ENCODE measurements around the gene ATP6V0B. TPM values are rescaled to one million over a fixed set of nuclear protein-coding genes. Genes with fewer than 3 reads are reported as not detected.

ATP6V0B gene
- total and polyA plus RNA-seq, 9 of the 15 experiments (the other 6 are each of a cell fraction or from before 2014, with no cell fraction given), result 137 to 328 (median 220) TPM

GRCh38 chr1:43974443-43975248, at the start of gene ATP6V0B (continued):
- peak; percentile 82; the same call in 1 of the 2 replicates for TF ChIP-seq SIN3B (IDR thresholded peaks at IDR 0.05; ENCODE audit: low read depth)
- TF ChIP-seq EP400 (IDR thresholded peaks at IDR 0.05), result peak; percentile 88; the same call in 1 of the 2 replicates
- TF ChIP-seq ESRRA (IDR thresholded peaks at IDR 0.05; ENCODE audit: borderline replicate concordance, low read depth), result peak; percentile 98
- peak; percentile 52 for TF ChIP-seq ZNF316 (IDR thresholded peaks at IDR 0.05)
- TF ChIP-seq NFIX (CRISPR knock-in tag; IDR thresholded peaks at IDR 0.05; ENCODE audit: low read depth), result no peak
- TF ChIP-seq ZNF143 (CRISPR knock-in tag; IDR thresholded peaks at IDR 0.05), result peak; percentile 99
- TF ChIP-seq ZNF3 (CRISPR knock-in tag; IDR thresholded peaks at IDR 0.05), result no peak
- TF ChIP-seq HNRNPLL (IDR thresholded peaks at IDR 0.05; ENCODE audit: low read depth, low read length, poor library complexity, severe bottlenecking), result peak; percentile 87
- TF ChIP-seq TSHZ1 (CRISPR knock-in tag; IDR thresholded peaks at IDR 0.05), result no peak
- no peak for TF ChIP-seq ESRRB (CRISPR knock-in tag; IDR thresholded peaks at IDR 0.05; ENCODE audit: borderline replicate concordance)
- no peak for TF ChIP-seq SMARCE1 (IDR thresholded peaks at IDR 0.05)
- TF ChIP-seq ZNF140 (CRISPR knock-in tag; IDR thresholded peaks at IDR 0.05), result no peak
- TF ChIP-seq ZNF24 (IDR thresholded peaks at IDR 0.05), result 0 out of 2 replicates have a peak, but pooled peaks have one; percentile 45
- TF ChIP-seq U2AF1 (optimal IDR thresholded peaks at IDR 0.05; ENCODE audit: low read depth, low read length), result peak; percentile 77
- TF ChIP-seq RB1 (IDR thresholded peaks at IDR 0.05; ENCODE audit: low read depth), result peak; percentile 81; the same call in 1 of the 2 replicates
- TF ChIP-seq HDAC1 (IDR thresholded peaks at IDR 0.05), result peak in 1 of 2 experiments; percentile 71; a peak in 1 of 4 replicates
- peak; percentile 98 for TF ChIP-seq MTA1 (IDR thresholded peaks at IDR 0.05; ENCODE audit: borderline replicate concordance)
- peak; percentile 90 for TF ChIP-seq FOXP1 (CRISPR knock-in tag; IDR thresholded peaks at IDR 0.05)
- TF ChIP-seq ARID3B (CRISPR knock-in tag; IDR thresholded peaks at IDR 0.05; ENCODE audit: borderline replicate concordance), result peak; percentile 27; the same call in 1 of the 2 replicates
- 0 out of 2 replicates have a peak, but pooled peaks have one; percentile 70 for TF ChIP-seq STAT6 (CRISPR knock-in tag; IDR thresholded peaks at IDR 0.05)
- TF ChIP-seq ZNF274 (IDR thresholded peaks at IDR 0.05; ENCODE audit: borderline replicate concordance, low read depth, low read length), result peak; percentile 49; the same call in 1 of the 2 replicates
- peak; percentile 16; the same call in 1 of the 2 replicates for TF ChIP-seq TRIM28 (IDR thresholded peaks at IDR 0.05)

Measured in K562 (cell line).